Thymus (tissue), 11 donors: ENCODE data around the gene PRLH. TPM values are rescaled to one million over a fixed set of nuclear protein-coding genes. Genes with fewer than 3 reads are reported as not detected.
A peak's percentile ranks its signal among the peaks of the same experiment; 100 is the strongest.
"Not testable (repeated sequence)": the region's sequence is repeated elsewhere in the genome, so short reads cannot be mapped to it uniquely, and the experiment has no call there.

Experiments used
- DNase-seq, 9 donors: peaks; one replicate each; pipeline ENCODE4 v3.0.0-alpha.2; 2013; ENCODE audit warnings: low spot score in 9 of 9, low read depth in 6 of 9, missing footprints in 1 of 9
- H3K27ac ChIP-seq, 2 donors: one replicate each; pipeline ENCODE4 v1.5.1; 2013; ENCODE audit warnings: control low read depth in 1 of 2, low read depth in 1 of 2, low read length in 1 of 2, mild to moderate bottlenecking in 1 of 2, moderate library complexity in 1 of 2
- H3K27me3 ChIP-seq, 2 donors: one replicate each; pipeline ENCODE4 v1.5.1; 2013; ENCODE audit warnings: low read length in 1 of 2; ENCODE audit not compliant: control insufficient read depth in 2 of 2, insufficient read depth in 1 of 2
- H3K36me3 ChIP-seq, 2 donors: one replicate each; pipeline ENCODE4 v1.5.1; 2013; ENCODE audit warnings: low read length in 1 of 2, mild to moderate bottlenecking in 1 of 2, moderate library complexity in 1 of 2; ENCODE audit not compliant: control insufficient read depth in 2 of 2, insufficient read depth in 2 of 2
- H3K4me1 ChIP-seq, 2 donors: one replicate each; pipeline ENCODE4 v1.5.1; 2013; ENCODE audit warnings: low read length in 2 of 2; ENCODE audit not compliant: control insufficient read depth in 2 of 2, insufficient read depth in 2 of 2
- H3K4me3 ChIP-seq, 2 donors: one replicate each; pipeline ENCODE4 v1.5.1; 2013; ENCODE audit warnings: low read length in 2 of 2, control low read depth in 1 of 2, mild to moderate bottlenecking in 1 of 2
- H3K9me3 ChIP-seq, 2 donors: one replicate each; pipeline ENCODE4 v1.5.1; 2013; ENCODE audit warnings: low read length in 1 of 2, mild to moderate bottlenecking in 1 of 2; ENCODE audit not compliant: control insufficient read depth in 2 of 2, insufficient read depth in 1 of 2
- WGBS: extraction: QIAGEN DNeasy Blood & Tissue Kit; methylation state at CpG from one replicate; pipeline ENCODE4 v1.1.7; 2013; 5-methylcytosine and 5-hydroxymethylcytosine counted together
- polyA plus RNA-seq: library from polyadenylated mRNA; stranded (reverse); fragments of 200-250 nt; gene quantifications from one replicate; pipeline ENCODE4 v1.2.3, GENCODE V29; 2013
- total RNA-seq: library from RNA; stranded (reverse); fragments of 120-200 nt; gene quantifications from one replicate; pipeline ENCODE4 v1.2.4, GENCODE V29; 2013
- donor health status: healthy.

Gene PRLH
- total and polyA plus RNA-seq, 2 donors = not detected

GRCh38 chr2:237600205-237600846, 34.0 kb downstream of the PRLH start:
- WGBS = 91% methylated on average over 16 of the region's 16 CpGs
- H3K27ac ChIP-seq = no peak overlapping the region
- H3K36me3 ChIP-seq = no peaks in the 10 kb centered on the region
- H3K4me3 ChIP-seq = no peak overlapping the region
- no peaks in the 10 kb centered on the region for H3K27me3 ChIP-seq
- H3K4me1 ChIP-seq = peaks cover 4 to 15% of the 10 kb centered on the region in 2 donors
- no peak for DNase-seq
- no peaks in the 10 kb centered on the region for H3K9me3 ChIP-seq

DNA sequence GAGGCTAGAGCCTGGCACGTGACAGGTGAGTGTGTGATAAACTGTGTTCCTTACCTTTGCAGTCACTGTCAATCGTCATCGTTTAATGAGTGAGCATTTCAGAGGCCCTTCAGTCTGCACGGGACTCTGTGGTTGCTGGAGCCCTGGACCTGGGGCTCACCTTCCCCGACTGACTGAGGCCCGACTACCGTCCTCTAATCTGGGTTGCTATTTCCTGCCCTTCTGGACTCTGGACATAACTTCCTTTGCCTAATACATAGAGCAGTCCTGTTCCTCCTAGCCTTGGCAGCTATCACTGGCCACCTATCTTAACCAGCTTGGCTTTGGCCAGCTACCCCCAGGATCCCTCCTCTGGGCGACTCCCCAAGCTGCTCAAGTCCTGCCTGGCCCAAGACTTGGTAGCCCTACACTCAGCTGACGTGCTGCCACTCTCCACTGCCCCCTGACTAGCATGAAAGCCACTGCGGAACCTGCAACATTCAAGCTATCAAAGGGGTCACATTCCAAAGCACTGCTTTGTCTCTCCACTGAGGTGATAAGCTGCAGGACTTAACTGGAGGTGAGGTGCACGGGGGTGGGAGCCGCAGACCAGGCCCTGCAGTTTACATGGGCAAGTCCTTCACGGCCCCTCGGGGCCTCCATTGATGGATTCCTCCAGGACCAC, 35.2 kb downstream of the PRLH start:
- 97% methylated on average over 14 of the region's 14 CpGs for WGBS
- no peaks in the 10 kb centered on the region for H3K27me3 ChIP-seq
- DNase-seq = no peak
- H3K4me1 ChIP-seq = peaks cover 4 to 15% of the 10 kb centered on the region in 2 donors
- H3K4me3 ChIP-seq = no peak overlapping the region
- no peak overlapping the region for H3K27ac ChIP-seq
- no peaks in the 10 kb centered on the region for H3K9me3 ChIP-seq
- no peaks in the 10 kb centered on the region for H3K36me3 ChIP-seq

GRCh38 chr2:237602409-237602808, 36.0 kb downstream of the PRLH start:
- no peak overlapping the region for H3K4me3 ChIP-seq
- no peak for DNase-seq

DNA sequence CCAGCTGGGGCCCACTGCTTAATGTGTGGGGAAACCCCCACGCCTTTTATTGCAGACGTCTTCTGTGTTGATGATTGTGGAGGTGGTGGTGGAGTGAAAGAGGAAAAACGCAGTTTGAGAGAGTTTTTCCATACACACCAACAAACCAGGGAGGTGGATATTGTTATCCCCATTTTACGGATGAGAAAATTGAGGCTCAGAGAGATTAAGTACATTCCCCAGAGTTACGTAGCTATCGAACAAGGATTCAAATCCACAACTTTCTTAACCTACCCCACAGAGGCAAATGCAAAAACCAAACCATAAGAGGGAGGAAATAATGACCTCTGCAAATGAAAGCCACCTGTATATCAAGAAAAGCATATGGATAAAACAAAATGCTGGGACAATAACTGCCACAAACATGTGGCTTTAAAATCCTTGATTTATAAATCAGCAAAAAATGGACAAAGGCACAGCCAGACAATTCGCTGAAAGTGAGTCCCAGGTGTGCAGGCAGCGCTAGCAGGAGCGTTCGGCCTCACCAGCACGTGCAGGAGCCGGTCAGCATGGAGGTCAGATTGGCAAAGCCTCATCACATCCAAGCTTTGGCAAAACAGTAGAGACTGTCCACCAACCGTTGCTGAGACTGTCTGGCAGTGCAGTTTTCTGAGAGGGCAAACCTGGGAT, 36.8 kb downstream of the PRLH start:
- Histone ChIP-seq H3K4me3 (peak overlapping the region in 1 of 2 donors; percentile 22), H3K36me3 (no peaks in the 10 kb centered on the region), H3K27ac (peak overlapping the region; percentile 79 to 83), H3K4me1 (peaks cover 4 to 15% of the 10 kb centered on the region in 2 donors), H3K9me3 (no peaks in the 10 kb centered on the region), H3K27me3 (no peaks in the 10 kb centered on the region)
- DNase-seq = no peak
- 64% methylated on average over 13 of the region's 13 CpGs for WGBS

More at GRCh38 chr2:237602409-237602808, 36.0 kb downstream of the PRLH start:
- no peaks in the 10 kb centered on the region for H3K27me3 ChIP-seq
- H3K4me1 ChIP-seq = peaks cover 4 to 15% of the 10 kb centered on the region in 2 donors
- no peaks in the 10 kb centered on the region for H3K9me3 ChIP-seq
- WGBS = 91% methylated on average over 7 of the region's 7 CpGs
- H3K36me3 ChIP-seq = no peaks in the 10 kb centered on the region
- no peak overlapping the region for H3K27ac ChIP-seq

DNA sequence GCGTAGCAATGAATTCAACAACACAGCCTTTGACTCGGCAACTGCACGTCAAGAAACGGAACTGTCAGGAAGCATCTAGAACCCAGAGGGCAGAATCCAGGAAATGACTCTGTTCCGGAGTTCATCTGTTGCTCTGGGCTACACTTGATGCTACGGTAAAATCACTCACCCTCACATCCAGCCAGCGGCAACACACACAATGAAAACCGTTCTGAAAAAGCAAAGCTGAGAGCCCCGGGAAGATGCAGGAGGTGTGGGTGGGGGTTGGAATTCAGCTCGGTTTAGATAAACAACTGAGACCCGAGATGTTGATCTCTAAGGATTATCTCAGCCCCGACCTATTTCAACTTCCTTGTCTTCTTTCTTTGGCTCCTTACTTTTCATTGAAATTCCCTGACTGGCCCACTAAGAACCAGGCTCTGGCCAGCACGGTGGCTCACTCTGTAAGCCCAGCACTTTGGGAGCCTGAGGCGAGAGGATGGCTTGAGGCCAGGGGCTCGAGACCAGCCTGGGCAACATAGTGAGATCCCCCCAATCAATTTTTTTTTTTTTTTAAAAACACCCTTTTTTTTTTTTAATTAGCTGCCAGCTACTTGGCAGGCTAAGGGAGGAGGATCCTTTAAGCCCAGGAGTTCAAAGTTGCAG, 37.5 kb downstream of the PRLH start:
- peak overlapping the region in 1 of 2 donors; percentile 22 for H3K4me3 ChIP-seq
- peak overlapping the region; percentile 83 to 86 for H3K27ac ChIP-seq
- peak; percentile 55 to 88 (median 76) for DNase-seq
- H3K9me3 ChIP-seq = no peaks in the 10 kb centered on the region
- no peaks in the 10 kb centered on the region for H3K36me3 ChIP-seq
- H3K27me3 ChIP-seq = no peaks in the 10 kb centered on the region
- peaks cover 4 to 15% of the 10 kb centered on the region in 2 donors for H3K4me1 ChIP-seq
- 16% methylated on average over 15 of the region's 15 CpGs for WGBS

DNA sequence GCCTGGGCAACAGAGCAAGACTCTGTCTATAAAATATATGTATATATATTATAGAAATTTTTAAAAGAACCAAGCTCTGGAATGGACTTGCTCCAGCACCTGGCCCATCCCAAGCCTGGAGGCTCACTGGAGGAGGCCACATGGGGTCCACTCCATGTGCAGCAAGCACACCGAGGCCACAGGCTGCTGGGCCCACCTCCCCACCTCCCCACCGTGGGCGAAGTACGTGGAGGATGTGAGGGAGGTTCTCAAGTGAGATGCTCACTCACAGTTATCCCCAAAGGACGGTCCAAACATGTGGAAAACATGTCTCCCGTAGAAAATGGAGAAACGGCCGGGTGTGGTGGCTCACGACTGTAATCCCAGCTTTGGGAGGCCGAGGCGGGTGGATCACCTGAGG, 38.0 kb downstream of the PRLH start:
- Histone ChIP-seq H3K4me3 (no peak overlapping the region), H3K27ac (no peak overlapping the region), H3K27me3 (no peaks in the 10 kb centered on the region), H3K9me3 (no peaks in the 10 kb centered on the region), H3K36me3 (no peaks in the 10 kb centered on the region), H3K4me1 (peaks cover 4 to 15% of the 10 kb centered on the region in 2 donors)
- WGBS = 96% methylated on average over 11 of the region's 11 CpGs
- DNase-seq = no peak

DNA sequence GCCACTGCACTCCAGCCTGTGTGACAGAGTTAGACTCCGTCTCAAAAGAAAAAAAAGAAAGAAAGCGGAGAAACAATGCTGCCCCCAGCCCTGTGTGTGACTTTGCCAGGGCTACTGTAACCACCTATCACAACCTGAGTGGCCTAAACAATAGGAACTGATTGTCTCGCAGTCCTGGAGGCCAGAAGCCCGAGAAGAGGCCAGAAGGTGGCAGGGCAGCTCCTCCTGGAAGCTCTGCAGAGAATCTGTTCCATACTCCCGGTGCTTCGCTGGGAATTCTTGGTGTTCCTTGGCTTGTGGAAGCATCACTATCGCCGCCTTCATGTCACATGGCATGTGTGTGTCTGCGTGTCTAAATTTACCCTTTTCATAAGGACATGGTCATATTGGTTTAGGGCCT, 38.6 kb downstream of the PRLH start:
- Histone ChIP-seq H3K9me3 (no peaks in the 10 kb centered on the region), H3K27ac (no peak overlapping the region), H3K27me3 (no peaks in the 10 kb centered on the region), H3K36me3 (no peaks in the 10 kb centered on the region), H3K4me3 (no peak overlapping the region), H3K4me1 (peaks cover 4 to 15% of the 10 kb centered on the region in 2 donors)
- no peak for DNase-seq
- 96% methylated on average over 9 of the region's 9 CpGs for WGBS

DNA sequence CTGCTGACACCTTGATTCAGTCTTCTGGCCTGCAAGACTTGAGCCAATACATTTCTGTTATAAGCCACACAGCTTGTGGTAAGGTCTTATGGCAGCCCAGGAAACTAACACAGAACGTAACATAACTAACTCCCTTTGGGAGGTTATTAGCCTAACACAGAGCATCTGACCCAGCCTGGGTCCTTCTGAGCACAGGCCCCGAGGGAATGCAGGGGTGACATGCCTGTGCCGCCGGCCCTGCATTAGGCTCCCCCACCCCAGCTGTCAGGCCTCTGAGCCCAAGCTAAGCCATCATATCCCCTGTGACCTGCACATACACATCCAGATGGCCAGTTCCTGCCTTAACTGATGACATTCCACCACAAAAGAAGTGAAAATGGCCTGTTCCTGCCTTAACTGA, 40.1 kb downstream of the PRLH start:
- H3K27ac ChIP-seq, DNase-seq, H3K36me3 ChIP-seq, H3K9me3 ChIP-seq, H3K4me3 ChIP-seq, H3K27me3 ChIP-seq: not testable (repeated sequence)
- peaks cover 4 to 13% of the 10 kb centered on the region in 2 donors for H3K4me1 ChIP-seq
- 97% methylated on average over 4 of the region's 4 CpGs for WGBS
